Spleen (tissue), 11 donors: ENCODE results near the gene NDUFS4. TPM values are rescaled to one million over a fixed set of nuclear protein-coding genes. Genes with fewer than 3 reads are reported as not detected.
"Not testable (repeated sequence)": the region's sequence is repeated elsewhere in the genome, so short reads cannot be mapped to it uniquely, and the experiment has no call there.

Source experiments
- DNase-seq: peaks from one replicate; pipeline ENCODE4 v3.0.0-alpha.2; 2020
- H3K27ac ChIP-seq, 8 donors: fragments of 200-600 bp; sonication (generic) in 7 of 8; 1 replicate in 4 of 8; 2 replicates in 4 of 8; pipeline versions ENCODE4 v1.5.0 to v1.8.0; 2016 to 2021; ENCODE audit warnings: inconsistent platforms in 4 of 8, mild to moderate bottlenecking in 4 of 8, moderate library complexity in 1 of 8
- H3K27me3 ChIP-seq, 7 donors: fragments of 200-600 bp; sonication (generic) in 6 of 7; replicated peaks in 1 of 7; 1 replicate in 4 of 7; 2 replicates in 3 of 7; pipeline versions ENCODE4 v1.5.0 to v1.8.0; 2016 to 2021; ENCODE audit warnings: inconsistent platforms in 3 of 7, mild to moderate bottlenecking in 1 of 7
- H3K36me3 ChIP-seq, 6 donors: fragments of 200-600 bp; sonication (generic) in 5 of 6; 1 replicate in 4 of 6; 2 replicates in 2 of 6; pipeline versions ENCODE4 v1.5.0 to v1.8.0; 2016 to 2021; ENCODE audit warnings: inconsistent platforms in 2 of 6
- H3K4me1 ChIP-seq, 6 donors: fragments of 200-600 bp; sonication (generic) in 5 of 6; 1 replicate in 3 of 6; 2 replicates in 3 of 6; pipeline versions ENCODE4 v1.5.0 to v1.8.0; 2016 to 2021; ENCODE audit warnings: inconsistent platforms in 3 of 6
- H3K4me3 ChIP-seq, 8 donors: fragments of 200-600 bp; sonication (generic) in 7 of 8; 1 replicate in 4 of 8; 2 replicates in 4 of 8; pipeline versions ENCODE4 v1.5.0 to v1.8.0; 2016 to 2021; ENCODE audit warnings: inconsistent platforms in 4 of 8, mild to moderate bottlenecking in 4 of 8, moderate library complexity in 2 of 8
- H3K9me3 ChIP-seq, 8 donors: fragments of 200-600 bp; sonication (generic) in 7 of 8; 1 replicate in 4 of 8; 2 replicates in 4 of 8; pipeline versions ENCODE4 v1.5.0 to v1.8.0; 2016 to 2021; ENCODE audit warnings: inconsistent platforms in 4 of 8
- CTCF ChIP-seq, 11 experiments: fragments of 200-600 bp in 7 of 11; fragments of 450-650 bp in 4 of 11; sonication (generic) in 4 of 11; IDR thresholded peaks in 8 of 11; conservative IDR thresholded peaks in 3 of 11; 1 replicate in 7 of 11; 2 replicates in 4 of 11; pipeline versions ENCODE4 v1.4.0 to v1.8.0; 2016 to 2021; ENCODE audit warnings: antibody characterized with exemption in 11 of 11, inconsistent platforms in 4 of 11, mild to moderate bottlenecking in 1 of 11
- POLR2A ChIP-seq, 3 donors: fragments of 450-650 bp; IDR thresholded peaks; one replicate each; pipeline ENCODE4 v1.5.1; 2017; ENCODE audit warnings: antibody characterized with exemption in 3 of 3, mild to moderate bottlenecking in 1 of 3
- POLR2AphosphoS5 ChIP-seq, 3 donors: sonication (generic); formaldehyde crosslinking; IDR thresholded peaks; one replicate each; pipeline ENCODE4 v1.5.1; 2017; ENCODE audit warnings: antibody characterized with exemption in 3 of 3
- WGBS, 5 donors: extraction: QIAGEN DNeasy Blood & Tissue Kit in 3 of 5; methylation state at CpG; one replicate each; pipeline versions ENCODE4 v1.1.5 to v1.1.7; 2013 to 2018; 5-methylcytosine and 5-hydroxymethylcytosine counted together
- intact Hi-C: fragments of 100-400 bp; cut with DNase I; formaldehyde crosslinking; loops from one replicate; pipeline ENCODE4 v1.15.0; 2023; ENCODE audit warnings: low total_unique reads
- polyA plus RNA-seq, 3 donors: library from polyadenylated mRNA; stranded (reverse); fragments of 200-250 nt; gene quantifications; one replicate each; pipeline ENCODE4 v1.2.1, GENCODE V29; 2013
- total RNA-seq, 7 donors: library from RNA; depleted of rRNA in 3 of 7; stranded (reverse); fragments of >200 nt in 3 of 7; fragmentation: NEBNext Ultra II Directional in 4 of 7; extraction: Animal tissue kit (Norgen Biotek cat#: 25700) in 4 of 7; gene quantifications; one replicate each; pipeline versions ENCODE4 v1.1.0 to v1.2.1, GENCODE V29; 2016 to 2021
- donor health status: healthy with polysubstance abuse.
- donor health status: DM: no; HTN: no; CAD: no; lungs with moderate emphysema.
- donor health status: DM: no; HTN: no; CAD: no.
- donor health status: Bipolar disorder and iron deficiency.
- donor health status: healthy.
- donor health status: DM: no; HTN: no; CAD: no.
- donor health status: DM: yes; HTN: yes; CAD: no.

Gene NDUFS4
- total and polyA plus RNA-seq, 10 donors, result 35.4 to 59.4 (median 47.2) TPM

- Histone ChIP-seq H3K27ac (no peak overlapping the region), H3K36me3 (peaks cover 0 to 51% (median 9%) of the 10 kb centered on the region in 6 donors), H3K4me1 (peaks cover 0 to 6% (median 0%) of the 10 kb centered on the region in 6 donors), H3K27me3 (no peaks in the 10 kb centered on the region), H3K4me3 (no peak overlapping the region), H3K9me3 (peaks cover 0 to 5% (median 0%) of the 10 kb centered on the region in 8 donors)
- intact Hi-C loops, result no loop called here
- TF ChIP-seq POLR2A (IDR thresholded peaks at IDR 0.05) (no peak), POLR2AphosphoS5 (IDR thresholded peaks at IDR 0.05) (no peak), CTCF (IDR thresholded peaks at IDR 0.05 in 8 of 11, conservative IDR thresholded peaks at IDR 0.05 in 3 of 11) (no peak)
- DNase-seq, result no peak
- WGBS, 5 donors, result 74 to 100% (median 98%) methylated on average over 2 of the region's 2 CpGs
Measured at GRCh38 chr5:53649352-53649751, 88.9 kb downstream of the NDUFS4 start.

- H3K27me3 ChIP-seq, H3K4me3 ChIP-seq, intact Hi-C loops, H3K27ac ChIP-seq, DNase-seq, H3K4me1 ChIP-seq: not testable (repeated sequence)
- peaks cover 0 to 21% (median 8%) of the 10 kb centered on the region in 8 donors for H3K9me3 ChIP-seq
- peaks cover 0 to 36% (median 7%) of the 10 kb centered on the region in 6 donors for H3K36me3 ChIP-seq
- WGBS, 5 donors, result 87 to 98% (median 91%) methylated on average over 3 to 4 of the region's 4 CpGs
Measured at GRCh38 chr5:53660573-53660972, 100.1 kb downstream of the NDUFS4 start.

GRCh38 chr5:53665313-53665712 lies 104.9 kb downstream of the NDUFS4 start:
- H3K27me3 ChIP-seq, H3K4me1 ChIP-seq, intact Hi-C loops, H3K4me3 ChIP-seq, H3K27ac ChIP-seq: not testable (repeated sequence)
- WGBS, 5 donors, result 87 to 98% (median 97%) methylated on average over 9 to 10 of the region's 11 CpGs
- peaks cover 0 to 17% (median 10%) of the 10 kb centered on the region in 8 donors for H3K9me3 ChIP-seq
- H3K36me3 ChIP-seq, result peaks cover 0 to 50% (median 7%) of the 10 kb centered on the region in 6 donors
- DNase-seq, result peak; percentile 37

- no peak overlapping the region for H3K4me3 ChIP-seq
- no peaks in the 10 kb centered on the region for H3K27me3 ChIP-seq
- no peak for DNase-seq
- no peak overlapping the region for H3K27ac ChIP-seq
- no peaks in the 10 kb centered on the region for H3K4me1 ChIP-seq
- peaks cover 0 to 52% (median 7%) of the 10 kb centered on the region in 6 donors for H3K36me3 ChIP-seq
- TF ChIP-seq POLR2AphosphoS5 (IDR thresholded peaks at IDR 0.05) (no peak), CTCF (IDR thresholded peaks at IDR 0.05 in 8 of 11, conservative IDR thresholded peaks at IDR 0.05 in 3 of 11) (no peak), POLR2A (IDR thresholded peaks at IDR 0.05) (no peak)
- intact Hi-C loops, result no loop called here
- peaks cover 0 to 17% (median 9%) of the 10 kb centered on the region in 8 donors for H3K9me3 ChIP-seq
- 93 to 98% (median 95%) methylated on average over 2 of the region's 2 CpGs for WGBS, 5 donors
Measured at GRCh38 chr5:53667621-53668020, 107.2 kb downstream of the NDUFS4 start.

GRCh38 chr5:53671447-53671846 lies 111.0 kb downstream of the NDUFS4 start:
- no peak for TF ChIP-seq CTCF (IDR thresholded peaks at IDR 0.05 in 8 of 11, conservative IDR thresholded peaks at IDR 0.05 in 3 of 11)
- TF ChIP-seq POLR2A (IDR thresholded peaks at IDR 0.05), result no peak
- no peak for TF ChIP-seq POLR2AphosphoS5 (IDR thresholded peaks at IDR 0.05)
- H3K4me3 ChIP-seq, result no peak overlapping the region

More at GRCh38 chr5:53671447-53671846, 111.0 kb downstream of the NDUFS4 start:
- DNase-seq, result no peak
- Histone ChIP-seq H3K27me3 (no peaks in the 10 kb centered on the region), H3K9me3 (no peaks in the 10 kb centered on the region), H3K4me1 (no peaks in the 10 kb centered on the region), H3K36me3 (peaks cover 0 to 47% (median 0%) of the 10 kb centered on the region in 6 donors), H3K27ac (no peak overlapping the region)
- 87 to 95% (median 92%) methylated on average over 3 of the region's 3 CpGs for WGBS, 5 donors
- intact Hi-C loops, result no loop called here
